ENCODE data around the gene ID2.

- TF ChIP-seq, protein P1, sequence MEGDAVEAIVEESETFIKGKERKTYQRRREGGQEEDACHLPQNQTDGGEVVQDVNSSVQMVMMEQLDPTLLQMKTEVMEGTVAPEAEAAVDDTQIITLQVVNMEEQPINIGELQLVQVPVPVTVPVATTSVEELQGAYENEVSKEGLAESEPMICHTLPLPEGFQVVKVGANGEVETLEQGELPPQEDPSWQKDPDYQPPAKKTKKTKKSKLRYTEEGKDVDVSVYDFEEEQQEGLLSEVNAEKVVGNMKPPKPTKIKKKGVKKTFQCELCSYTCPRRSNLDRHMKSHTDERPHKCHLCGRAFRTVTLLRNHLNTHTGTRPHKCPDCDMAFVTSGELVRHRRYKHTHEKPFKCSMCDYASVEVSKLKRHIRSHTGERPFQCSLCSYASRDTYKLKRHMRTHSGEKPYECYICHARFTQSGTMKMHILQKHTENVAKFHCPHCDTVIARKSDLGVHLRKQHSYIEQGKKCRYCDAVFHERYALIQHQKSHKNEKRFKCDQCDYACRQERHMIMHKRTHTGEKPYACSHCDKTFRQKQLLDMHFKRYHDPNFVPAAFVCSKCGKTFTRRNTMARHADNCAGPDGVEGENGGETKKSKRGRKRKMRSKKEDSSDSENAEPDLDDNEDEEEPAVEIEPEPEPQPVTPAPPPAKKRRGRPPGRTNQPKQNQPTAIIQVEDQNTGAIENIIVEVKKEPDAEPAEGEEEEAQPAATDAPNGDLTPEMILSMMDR (IDR thresholded peaks at IDR 0.05), result no peak
- TF ChIP-seq POLR2A (IDR thresholded peaks at IDR 0.05), result no peak
These were observed 43.5 kb upstream of the ID2 start for GRCh38 chr2:8638327-8638726.
